HEK293T (cell line): ENCODE measurements around the gene STPG4.

Experiments
- ARNT ChIP-seq: fragments of 450-650 bp; IDR thresholded peaks from 2 replicates; pipeline ENCODE4 v1.6.1; 2017; ENCODE audit warnings: mild to moderate bottlenecking
- BHLHE40 ChIP-seq: fragments of 450-650 bp; IDR thresholded peaks from 2 replicates; pipeline ENCODE4 v1.6.1; 2016; ENCODE audit warnings: mild to moderate bottlenecking, moderate library complexity, borderline replicate concordance
- CTBP1 ChIP-seq: fragments of 450-650 bp; IDR thresholded peaks from 2 replicates; pipeline ENCODE4 v1.6.1; 2016; ENCODE audit warnings: borderline replicate concordance
- ELF4 ChIP-seq: fragments of 450-650 bp; IDR thresholded peaks from 2 replicates; pipeline ENCODE4 v1.6.1; 2017; ENCODE audit warnings: antibody characterized with exemption
- FOXA1 ChIP-seq: fragments of 450-650 bp; IDR thresholded peaks from 2 replicates; pipeline ENCODE4 v1.6.1; 2016; ENCODE audit warnings: mild to moderate bottlenecking
- FOXK2 ChIP-seq: fragments of 450-650 bp; IDR thresholded peaks from 2 replicates; pipeline ENCODE4 v1.6.1; 2016; ENCODE audit warnings: mild to moderate bottlenecking
- FOXM1 ChIP-seq: fragments of 450-650 bp; IDR thresholded peaks from 2 replicates; pipeline ENCODE4 v1.6.1; 2017; ENCODE audit warnings: mild to moderate bottlenecking, borderline replicate concordance
- HDGF ChIP-seq: fragments of 450-650 bp; IDR thresholded peaks from 2 replicates; pipeline ENCODE4 v1.6.1; 2017; ENCODE audit warnings: antibody characterized with exemption, borderline replicate concordance
- L3MBTL2 ChIP-seq: fragments of 450-650 bp; conservative IDR thresholded peaks from 2 replicates; pipeline ENCODE4 v1.6.1; 2016; ENCODE audit warnings: mild to moderate bottlenecking
- NFRKB ChIP-seq: fragments of 450-650 bp; IDR thresholded peaks from 2 replicates; pipeline ENCODE4 v1.6.1; 2016; ENCODE audit warnings: mild to moderate bottlenecking, moderate library complexity
- SP1 ChIP-seq: fragments of 450-650 bp; IDR thresholded peaks from 2 replicates; pipeline ENCODE4 v1.6.1; 2017
- TARDBP ChIP-seq: fragments of 450-650 bp; IDR thresholded peaks from 2 replicates; pipeline ENCODE4 v1.6.1; 2016
- ZNF384 ChIP-seq: fragments of 450-650 bp; IDR thresholded peaks from 2 replicates; pipeline ENCODE4 v1.6.1; 2016

DNA sequence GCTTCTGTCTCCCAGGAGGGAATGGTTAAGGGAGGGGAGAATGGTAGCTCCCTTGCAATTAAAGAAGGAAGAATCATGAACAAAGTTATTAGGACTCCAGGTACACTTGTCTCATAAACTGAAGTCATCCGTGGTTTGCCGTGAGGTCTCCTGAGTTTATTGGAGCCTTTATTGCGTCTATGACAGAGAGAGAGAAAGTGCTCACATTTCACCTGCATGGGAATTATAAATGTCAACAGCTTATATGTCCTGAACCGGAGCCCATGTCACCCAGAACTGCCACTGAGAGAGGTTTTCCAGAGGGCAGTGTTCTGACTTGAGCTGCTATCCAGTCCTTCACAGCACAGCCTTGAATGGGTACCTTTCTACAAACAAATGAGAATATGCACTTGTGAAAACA, 104.3 kb downstream of the STPG4 start:
- TF ChIP-seq TARDBP, result no peak
- no peak for TF ChIP-seq SP1
- no peak for TF ChIP-seq FOXM1
- no peak for TF ChIP-seq ELF4
- TF ChIP-seq FOXK2, result no peak
- TF ChIP-seq ARNT, result no peak
- TF ChIP-seq BHLHE40, result no peak
- TF ChIP-seq HDGF, result no peak
- TF ChIP-seq CTBP1, result no peak
- no peak for TF ChIP-seq NFRKB
- TF ChIP-seq L3MBTL2, result no peak
- no peak for TF ChIP-seq FOXA1
- TF ChIP-seq ZNF384, result no peak
